Measurements from ENCODE around the gene ABHD6. TPM values are rescaled to one million over a fixed set of nuclear protein-coding genes. Genes with fewer than 3 reads are reported as not detected.

Gene ABHD6
- polyA plus RNA-seq, 3 donors, result 7.3 to 11.6 (median 9.0) TPM

GRCh38 chr3:58299075-58299474, 61.5 kb downstream of the ABHD6 start:
- H4K20me1 ChIP-seq (ENCODE audit: insufficient read depth, low read length), result no peaks in the 10 kb centered on the region
- no peaks in the 10 kb centered on the region for H3K79me2 ChIP-seq (ENCODE audit: insufficient read depth, low read length)
- no peak overlapping the region for H3K4me2 ChIP-seq (replicated peaks; ENCODE audit: extremely low read depth, low read length, poor library complexity, severe bottlenecking)
- no peaks in the 10 kb centered on the region for H3K36me3 ChIP-seq (replicated peaks in 1 of 2; ENCODE audit: control insufficient read depth in 1 of 2, insufficient read depth in 2 of 2, low read length in 2 of 2)
- no CpG with 5 or more reads among the region's 2 CpGs for WGBS (ENCODE audit: insufficient coverage)
- no peaks in the 10 kb centered on the region for H3K4me1 ChIP-seq (ENCODE audit: control insufficient read depth in 1 of 2, insufficient read depth in 2 of 2, low read length in 2 of 2)
- H3K4me1 Mint-ChIP-seq, result no peaks in the 10 kb centered on the region
- TF ChIP-seq CTCF (IDR thresholded peaks at IDR 0.05), result no peak
- peaks cover 5 to 20% (median 9%) of the 10 kb centered on the region in 7 donors for H3K9me3 Mint-ChIP-seq
- no peak for DNase-seq
- no peak overlapping the region for H3K27ac ChIP-seq (ENCODE audit: low read depth in 1 of 2, low read length in 2 of 2)
- intact Hi-C loops (cut with micrococcal nuclease), result no loop called here
- no peaks in the 10 kb centered on the region for H3K27me3 ChIP-seq (ENCODE audit: control insufficient read depth in 2 of 2, insufficient read depth in 2 of 2, low read length in 2 of 2)
- H2AFZ ChIP-seq (ENCODE audit: insufficient read depth, low read depth, low read length, poor library complexity, severe bottlenecking), result no peak overlapping the region
- H3K36me3 Mint-ChIP-seq, result peaks cover under 1 to 2% of the 10 kb centered on the region in 2 donors
- peaks cover 8 to 11% of the 10 kb centered on the region in 2 donors for H3K9me3 ChIP-seq (replicated peaks in 1 of 2; ENCODE audit: control insufficient read depth in 1 of 2, insufficient read depth in 1 of 2, low read length in 2 of 2)
- no peak overlapping the region for H3K27ac Mint-ChIP-seq
- H3K4me3 ChIP-seq (replicated peaks in 1 of 3; ENCODE audit: low read depth in 2 of 3, low read length in 3 of 3), result no peak overlapping the region
- no peak overlapping the region for H3K4me3 Mint-ChIP-seq
- H3K9ac ChIP-seq (ENCODE audit: insufficient read depth, low read length, poor library complexity, severe bottlenecking), result no peak overlapping the region
- peaks cover 12 to 23% (median 19%) of the 10 kb centered on the region in 3 donors for H3K27me3 Mint-ChIP-seq (ENCODE audit: low read depth in 3 of 3)

DNA sequence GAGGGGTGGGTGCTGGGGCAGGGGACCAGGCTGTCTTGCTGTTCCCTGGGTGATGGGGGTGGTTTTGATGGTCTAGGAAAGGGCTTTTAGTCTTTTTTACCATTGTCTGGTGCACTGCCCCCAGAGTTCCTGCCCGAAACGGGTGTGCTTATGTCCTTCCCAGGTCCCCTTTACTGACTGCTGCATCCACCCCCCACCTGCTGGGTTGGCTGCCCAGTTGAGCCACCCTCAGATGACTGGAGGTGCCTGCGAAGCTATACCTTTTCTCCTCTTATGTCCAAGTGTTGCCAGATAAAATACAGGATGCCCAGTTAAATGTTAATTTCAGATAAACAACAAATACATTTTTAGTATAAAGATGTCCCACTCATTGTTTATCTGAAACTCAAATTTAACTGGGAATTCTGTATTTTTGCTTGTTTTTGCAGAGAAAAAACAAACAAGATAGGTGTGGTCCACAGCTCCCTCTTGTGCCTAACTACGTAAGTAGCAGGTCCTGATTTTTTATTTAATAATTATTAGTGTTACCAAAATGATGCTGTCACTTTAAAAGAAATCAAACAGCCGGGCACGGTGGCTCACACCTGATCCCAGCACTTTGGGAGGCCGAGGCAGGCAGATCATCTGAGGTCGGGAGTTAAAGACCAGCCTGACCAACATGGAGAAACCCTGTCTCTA, 62.4 kb downstream of the ABHD6 start:
- H3K4me2 ChIP-seq (replicated peaks; ENCODE audit: extremely low read depth, low read length, poor library complexity, severe bottlenecking), result no peak overlapping the region
- WGBS (ENCODE audit: insufficient coverage), result 3% methylated on average over 4 of the region's 8 CpGs
- H3K36me3 Mint-ChIP-seq, result no peaks in the 10 kb centered on the region

More for the DNA sequence above, 62.4 kb downstream of the ABHD6 start:
- H3K4me1 Mint-ChIP-seq, result no peaks in the 10 kb centered on the region
- H3K79me2 ChIP-seq (ENCODE audit: insufficient read depth, low read length), result no peaks in the 10 kb centered on the region
- peak; percentile 72 for TF ChIP-seq CTCF (IDR thresholded peaks at IDR 0.05)
- H3K9me3 ChIP-seq (replicated peaks in 1 of 2; ENCODE audit: control insufficient read depth in 1 of 2, insufficient read depth in 1 of 2, low read length in 2 of 2), result peaks cover 8 to 11% of the 10 kb centered on the region in 2 donors
- no peak overlapping the region for H3K4me3 Mint-ChIP-seq
- H3K9ac ChIP-seq (ENCODE audit: insufficient read depth, low read length, poor library complexity, severe bottlenecking), result no peak overlapping the region
- no peak overlapping the region for H3K27ac Mint-ChIP-seq
- H3K9me3 Mint-ChIP-seq, result peaks cover 5 to 19% (median 9%) of the 10 kb centered on the region in 7 donors
- intact Hi-C loops (cut with micrococcal nuclease), result loop anchor here in 1 of 2 donors (2.0 kb wide), 1 partner anchor 113 kb away; no protein-coding TSS in a partner anchor
- H3K4me1 ChIP-seq (ENCODE audit: control insufficient read depth in 1 of 2, insufficient read depth in 2 of 2, low read length in 2 of 2), result no peaks in the 10 kb centered on the region
- H2AFZ ChIP-seq (ENCODE audit: insufficient read depth, low read depth, low read length, poor library complexity, severe bottlenecking), result no peak overlapping the region
- H3K36me3 ChIP-seq (replicated peaks in 1 of 2; ENCODE audit: control insufficient read depth in 1 of 2, insufficient read depth in 2 of 2, low read length in 2 of 2), result no peaks in the 10 kb centered on the region
- H3K27ac ChIP-seq (ENCODE audit: low read depth in 1 of 2, low read length in 2 of 2), result no peak overlapping the region
- H3K27me3 Mint-ChIP-seq (ENCODE audit: low read depth in 3 of 3), result peaks cover 12 to 25% (median 19%) of the 10 kb centered on the region in 3 donors
- H3K27me3 ChIP-seq (ENCODE audit: control insufficient read depth in 2 of 2, insufficient read depth in 2 of 2, low read length in 2 of 2), result no peaks in the 10 kb centered on the region
- H4K20me1 ChIP-seq (ENCODE audit: insufficient read depth, low read length), result no peaks in the 10 kb centered on the region
- no peak overlapping the region for H3K4me3 ChIP-seq (replicated peaks in 1 of 3; ENCODE audit: low read depth in 2 of 3, low read length in 3 of 3)
- peak; percentile 7 to 19 (median 17) for DNase-seq

Measured in CD14-positive monocyte (primary cell).